CD14-positive monocyte (primary cell): Measurements from ENCODE around the gene UGT1A8. TPM values are rescaled to one million over a fixed set of nuclear protein-coding genes. Genes with fewer than 3 reads are reported as not detected.

ENCODE experiments used
- DNase-seq, 3 donors: peaks; one replicate each; pipeline ENCODE4 v3.0.0-alpha.2; 2011 to 2022
- H2AFZ ChIP-seq: 2 replicates; pipeline ENCODE4 v1.6.0; 2012; ENCODE audit warnings: mild to moderate bottlenecking, low read depth, low read length, inconsistent platforms; ENCODE audit not compliant: insufficient read depth, poor library complexity, severe bottlenecking
- H3K27ac ChIP-seq, 2 donors: 1 replicate in 1 of 2; 2 replicates in 1 of 2; pipeline ENCODE4 v1.5.1; 2012 to 2013; ENCODE audit warnings: low read length in 2 of 2, control low read depth in 1 of 2, inconsistent platforms in 1 of 2, low read depth in 1 of 2, mild to moderate bottlenecking in 1 of 2
- H3K27me3 ChIP-seq, 2 donors: one replicate each; pipeline versions ENCODE4 v1.6.0 to v1.6.1; 2011 to 2013; ENCODE audit warnings: low read length in 2 of 2; ENCODE audit not compliant: control insufficient read depth in 2 of 2, insufficient read depth in 2 of 2
- H3K36me3 ChIP-seq, 2 donors: replicated peaks in 1 of 2; 1 replicate in 1 of 2; 2 replicates in 1 of 2; pipeline versions ENCODE4 v1.5.1 to v1.6.1; 2012 to 2013; ENCODE audit warnings: low read length in 2 of 2, control low read depth in 1 of 2, inconsistent platforms in 1 of 2, mild to moderate bottlenecking in 1 of 2; ENCODE audit not compliant: insufficient read depth in 2 of 2, control insufficient read depth in 1 of 2
- H3K4me1 ChIP-seq, 2 donors: 1 replicate in 1 of 2; 2 replicates in 1 of 2; pipeline versions ENCODE4 v1.5.1 to v1.6.1; 2012 to 2013; ENCODE audit warnings: low read length in 2 of 2, control low read depth in 1 of 2, inconsistent platforms in 1 of 2, mild to moderate bottlenecking in 1 of 2, moderate library complexity in 1 of 2; ENCODE audit not compliant: insufficient read depth in 2 of 2, control insufficient read depth in 1 of 2
- H3K4me2 ChIP-seq: replicated peaks from 2 replicates; pipeline ENCODE3; 2012; ENCODE audit warnings: low read length, moderate library complexity, mild to moderate bottlenecking; ENCODE audit not compliant: poor library complexity, severe bottlenecking; ENCODE audit errors: extremely low read depth
- H3K4me3 ChIP-seq, 3 experiments: fragments of 200-600 bp in 1 of 3; sonication (generic) in 1 of 3; replicated peaks in 1 of 3; 1 replicate in 2 of 3; 2 replicates in 1 of 3; pipeline ENCODE4 v1.5.1; 2011 to 2013; ENCODE audit warnings: low read length in 3 of 3, mild to moderate bottlenecking in 3 of 3, control low read depth in 2 of 3, low read depth in 2 of 3, inconsistent platforms in 1 of 3, moderate library complexity in 1 of 3
- H3K79me2 ChIP-seq: 2 replicates; pipeline ENCODE4 v1.6.0; 2012; ENCODE audit warnings: mild to moderate bottlenecking, control low read depth, inconsistent platforms, low read length, moderate library complexity; ENCODE audit not compliant: insufficient read depth
- H3K9ac ChIP-seq: 2 replicates; pipeline ENCODE4 v1.6.0; 2017; ENCODE audit warnings: low read length, mild to moderate bottlenecking; ENCODE audit not compliant: insufficient read depth, poor library complexity, severe bottlenecking
- H3K9me3 ChIP-seq, 2 donors: replicated peaks in 1 of 2; 1 replicate in 1 of 2; 2 replicates in 1 of 2; pipeline versions ENCODE4 v1.5.1 to v1.6.1; 2012 to 2013; ENCODE audit warnings: low read length in 2 of 2, control low read depth in 1 of 2; ENCODE audit not compliant: control insufficient read depth in 1 of 2, insufficient read depth in 1 of 2
- H4K20me1 ChIP-seq: 2 replicates; pipeline ENCODE4 v1.6.0; 2012; ENCODE audit warnings: mild to moderate bottlenecking, low read length, control low read depth, moderate library complexity; ENCODE audit not compliant: insufficient read depth
- H3K27ac Mint-ChIP-seq, 7 donors: one replicate each; pipeline ENCODE4 v1.8.0; 2020; ENCODE audit warnings: mild to moderate bottlenecking in 7 of 7, mixed read lengths in 7 of 7, moderate library complexity in 6 of 7, inconsistent platforms in 2 of 7
- H3K27me3 Mint-ChIP-seq, 3 donors: one replicate each; pipeline ENCODE4 v1.8.0; 2021 to 2022; ENCODE audit warnings: low read depth in 3 of 3, mild to moderate bottlenecking in 3 of 3, mixed read lengths in 3 of 3, moderate library complexity in 3 of 3, inconsistent platforms in 1 of 3
- H3K36me3 Mint-ChIP-seq, 2 donors: one replicate each; pipeline ENCODE4 v1.8.0; 2020; ENCODE audit warnings: mixed read lengths in 2 of 2, inconsistent platforms in 1 of 2, mild to moderate bottlenecking in 1 of 2
- H3K4me1 Mint-ChIP-seq: one replicate; pipeline ENCODE4 v1.8.0; 2020; ENCODE audit warnings: mild to moderate bottlenecking, mixed read lengths
- H3K4me3 Mint-ChIP-seq, 2 donors: one replicate each; pipeline ENCODE4 v1.8.0; 2020; ENCODE audit warnings: mild to moderate bottlenecking in 2 of 2, mixed read lengths in 2 of 2, moderate library complexity in 1 of 2
- H3K9me3 Mint-ChIP-seq, 7 donors: one replicate each; pipeline ENCODE4 v1.8.0; 2020 to 2022; ENCODE audit warnings: mixed read lengths in 7 of 7, mild to moderate bottlenecking in 6 of 7, moderate library complexity in 6 of 7, inconsistent platforms in 2 of 7
- CTCF ChIP-seq: fragments of 200-600 bp; IDR thresholded peaks from one replicate; pipeline ENCODE4 v1.8.0; 2022; ENCODE audit warnings: antibody characterized with exemption, mild to moderate bottlenecking
- WGBS: methylation state at CpG from one replicate; pipeline ENCODE4 v1.1.5; 2013; ENCODE audit warnings: missing lambda C conversion rate; ENCODE audit not compliant: insufficient coverage; 5-methylcytosine and 5-hydroxymethylcytosine counted together
- intact Hi-C, 2 donors: fragments of 100-400 bp; cut with micrococcal nuclease; formaldehyde crosslinking; loops; one replicate each; pipeline versions ENCODE4 v1.15.0 to v1.15.1; 2023
- polyA plus RNA-seq, 3 donors: library from polyadenylated mRNA; depleted of rRNA in 1 of 3; unstranded in 2 of 3; stranded (reverse) in 1 of 3; fragments of 300-500 nt in 2 of 3; fragments of >200 nt in 1 of 3; fragmentation: Illumina TruSeq in 2 of 3; gene quantifications; 1 replicate in 2 of 3; 2 replicates in 1 of 3; pipeline ENCODE4 v1.2.3, GENCODE V29; 2012 to 2021

Gene UGT1A8
- polyA plus RNA-seq, 3 donors: not detected

GRCh38 chr2:233598952-233599351 is 18.5 kb upstream of the UGT1A8 start:
- Histone ChIP-seq H2AFZ (no peak overlapping the region), H3K79me2 (no peaks in the 10 kb centered on the region), H4K20me1 (no peaks in the 10 kb centered on the region), H3K27ac (no peak overlapping the region), H3K4me1 (no peaks in the 10 kb centered on the region), H3K4me2 (no peak overlapping the region), H3K4me3 (no peak overlapping the region), H3K27me3 (no peaks in the 10 kb centered on the region), H3K9me3 (no peaks in the 10 kb centered on the region), H3K36me3 (no peaks in the 10 kb centered on the region), H3K9ac (no peak overlapping the region)
- intact Hi-C loops: no loop called here
- no peak for DNase-seq
- no CpG with 5 or more reads among the region's 3 CpGs for WGBS
- no peaks in the 10 kb centered on the region for H3K36me3 Mint-ChIP-seq
- no peak for TF ChIP-seq CTCF
- H3K4me3 Mint-ChIP-seq: no peak overlapping the region
- H3K27me3 Mint-ChIP-seq: peaks cover 3 to 7% (median 5%) of the 10 kb centered on the region in 3 donors
- no peaks in the 10 kb centered on the region for H3K4me1 Mint-ChIP-seq
- H3K9me3 Mint-ChIP-seq: peaks cover 2 to 12% (median 4%) of the 10 kb centered on the region in 7 donors
- no peak overlapping the region for H3K27ac Mint-ChIP-seq

DNA sequence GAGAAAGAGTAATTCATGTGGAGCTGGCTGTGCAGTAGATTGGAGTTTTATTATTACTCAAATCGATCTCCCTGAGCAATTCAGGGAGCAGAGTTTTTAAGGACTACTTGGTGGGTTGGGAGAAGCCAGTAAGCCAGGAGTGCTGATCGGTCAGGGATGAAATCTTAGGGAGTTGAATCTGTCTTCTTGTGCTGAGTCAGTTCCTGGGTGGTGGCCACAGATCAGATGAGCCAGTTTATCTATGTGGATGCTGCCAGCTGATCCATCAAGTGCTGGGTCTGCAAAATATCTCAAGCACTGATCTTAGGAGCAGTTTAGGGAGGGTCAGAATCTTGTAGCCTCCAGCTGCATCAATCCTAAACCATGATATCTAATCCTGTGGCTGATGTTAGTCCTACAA is 17.0 kb upstream of the UGT1A8 start:
- 80% methylated on average over 1 of the region's 2 CpGs for WGBS
- no peak overlapping the region for H3K27ac ChIP-seq
- no peaks in the 10 kb centered on the region for H3K27me3 ChIP-seq
- no peak for TF ChIP-seq CTCF
- H3K4me2 ChIP-seq: no peak overlapping the region
- no peaks in the 10 kb centered on the region for H3K4me1 ChIP-seq
- Mint-ChIP-seq H3K4me1 (no peaks in the 10 kb centered on the region), H3K27me3 (peaks cover 2 to 7% (median 5%) of the 10 kb centered on the region in 3 donors), H3K9me3 (peaks cover 2 to 12% (median 5%) of the 10 kb centered on the region in 7 donors), H3K4me3 (no peak overlapping the region), H3K36me3 (no peaks in the 10 kb centered on the region), H3K27ac (no peak overlapping the region)
- intact Hi-C loops: no loop called here
- no peak overlapping the region for H2AFZ ChIP-seq
- H3K9ac ChIP-seq: no peak overlapping the region
- no peaks in the 10 kb centered on the region for H3K36me3 ChIP-seq
- H3K79me2 ChIP-seq: no peaks in the 10 kb centered on the region
- no peak overlapping the region for H3K4me3 ChIP-seq
- no peak for DNase-seq
- no peaks in the 10 kb centered on the region for H3K9me3 ChIP-seq
- no peaks in the 10 kb centered on the region for H4K20me1 ChIP-seq
